ENCODE data around the gene PSMC5. TPM values are rescaled to one million over a fixed set of nuclear protein-coding genes. Genes with fewer than 3 reads are reported as not detected.
"Not testable (repeated sequence)": the region's sequence is repeated elsewhere in the genome, so short reads cannot be mapped to it uniquely, and the experiment has no call there.

Gene PSMC5
- total RNA-seq, 6 experiments from 2014 or later, result 156 to 206 (median 179) TPM

GRCh38 chr17:63854709-63855108, 27.5 kb downstream of the PSMC5 start:
- DNase-seq, result no peak
- H3K4me3 Mint-ChIP-seq, result no peak overlapping the region
- H3K4me1 Mint-ChIP-seq (ENCODE audit: low read depth), result no peaks in the 10 kb centered on the region
- TF ChIP-seq CTCF (IDR thresholded peaks at IDR 0.05), result no peak
- no peaks in the 10 kb centered on the region for H3K36me3 Mint-ChIP-seq (ENCODE audit: low read depth)
- peaks cover 27% of the 10 kb centered on the region for H3K27me3 Mint-ChIP-seq (ENCODE audit: insufficient read depth)
- no peak overlapping the region for H3K27ac Mint-ChIP-seq
- no peaks in the 10 kb centered on the region for H3K9me3 Mint-ChIP-seq

GRCh38 chr17:63855185-63855584, 28.0 kb downstream of the PSMC5 start:
- Mint-ChIP-seq H3K4me1 (ENCODE audit: low read depth) (no peaks in the 10 kb centered on the region), H3K27ac (no peak overlapping the region), H3K36me3 (ENCODE audit: low read depth) (no peaks in the 10 kb centered on the region), H3K9me3 (no peaks in the 10 kb centered on the region), H3K4me3 (no peak overlapping the region), H3K27me3 (ENCODE audit: insufficient read depth) (peaks cover 32% of the 10 kb centered on the region)
- no peak for DNase-seq
- no peak for TF ChIP-seq CTCF (IDR thresholded peaks at IDR 0.05)

- not testable (repeated sequence) for H3K4me3 Mint-ChIP-seq; H3K36me3 Mint-ChIP-seq (ENCODE audit: low read depth); DNase-seq; H3K27ac Mint-ChIP-seq; H3K4me1 Mint-ChIP-seq (ENCODE audit: low read depth); H3K9me3 Mint-ChIP-seq
- H3K27me3 Mint-ChIP-seq (ENCODE audit: insufficient read depth), result peaks cover 36% of the 10 kb centered on the region
Measured at GRCh38 chr17:63856425-63856824, 29.2 kb downstream of the PSMC5 start.

- Mint-ChIP-seq H3K36me3 (ENCODE audit: low read depth) (no peaks in the 10 kb centered on the region), H3K27ac (no peak overlapping the region), H3K27me3 (ENCODE audit: insufficient read depth) (peaks cover 36% of the 10 kb centered on the region), H3K4me1 (ENCODE audit: low read depth) (no peaks in the 10 kb centered on the region), H3K9me3 (no peaks in the 10 kb centered on the region), H3K4me3 (no peak overlapping the region)
- TF ChIP-seq CTCF (IDR thresholded peaks at IDR 0.05), result no peak
- DNase-seq, result no peak
Measured at GRCh38 chr17:63859257-63859656, 32.0 kb downstream of the PSMC5 start.

- H3K4me3 Mint-ChIP-seq; H3K9me3 Mint-ChIP-seq; H3K36me3 Mint-ChIP-seq (ENCODE audit: low read depth); H3K27ac Mint-ChIP-seq; H3K27me3 Mint-ChIP-seq (ENCODE audit: insufficient read depth); DNase-seq: not testable (repeated sequence)
- H3K4me1 Mint-ChIP-seq (ENCODE audit: low read depth), result peaks cover 25% of the 10 kb centered on the region
Measured at GRCh38 chr17:63866625-63867024, 39.4 kb downstream of the PSMC5 start.

- DNase-seq, result peak; percentile 18
- Mint-ChIP-seq H3K4me3 (peak overlapping the region; percentile 52), H3K4me1 (ENCODE audit: low read depth) (peaks cover 28% of the 10 kb centered on the region), H3K27ac (peak overlapping the region; percentile 63)
- not testable (repeated sequence) for H3K36me3 Mint-ChIP-seq (ENCODE audit: low read depth); H3K9me3 Mint-ChIP-seq; H3K27me3 Mint-ChIP-seq (ENCODE audit: insufficient read depth)
- TF ChIP-seq CTCF (IDR thresholded peaks at IDR 0.05), result peak; percentile 58
Measured at GRCh38 chr17:63869491-63870291, 42.5 kb downstream of the PSMC5 start.

GRCh38 chr17:63870292-63870665, 43.0 kb downstream of the PSMC5 start:
- peaks cover 28% of the 10 kb centered on the region for H3K4me1 Mint-ChIP-seq (ENCODE audit: low read depth)
- not testable (repeated sequence) for H3K9me3 Mint-ChIP-seq; H3K36me3 Mint-ChIP-seq (ENCODE audit: low read depth); H3K27me3 Mint-ChIP-seq (ENCODE audit: insufficient read depth); DNase-seq
- peak overlapping the region; percentile 63 for H3K27ac Mint-ChIP-seq
- peak overlapping the region; percentile 52; the same call in 1 of the 2 replicates for H3K4me3 Mint-ChIP-seq

GRCh38 chr17:63871646-63872365, 44.6 kb downstream of the PSMC5 start:
- DNase-seq; H3K9me3 Mint-ChIP-seq; H3K27me3 Mint-ChIP-seq (ENCODE audit: insufficient read depth); H3K27ac Mint-ChIP-seq; H3K36me3 Mint-ChIP-seq (ENCODE audit: low read depth); H3K4me3 Mint-ChIP-seq: not testable (repeated sequence)
- peaks cover 28% of the 10 kb centered on the region for H3K4me1 Mint-ChIP-seq (ENCODE audit: low read depth)

GRCh38 chr17:63873577-63873976, 46.3 kb downstream of the PSMC5 start, which contains the start of gene CSH2:
TSS of gene CSH2 (minus strand) at chr17:63873677. CDS start at chr17:63873614, 63 bp downstream.
- H3K4me3 Mint-ChIP-seq; H3K9me3 Mint-ChIP-seq; H3K27ac Mint-ChIP-seq; H3K36me3 Mint-ChIP-seq (ENCODE audit: low read depth); DNase-seq: not testable (repeated sequence)
- Mint-ChIP-seq H3K4me1 (ENCODE audit: low read depth) (peaks cover 28% of the 10 kb centered on the region), H3K27me3 (ENCODE audit: insufficient read depth) (peaks cover 12% of the 10 kb centered on the region)

Measured in HFFc6 (cell line).